ENCODE measurements around the gene PRSS12.

DNA sequence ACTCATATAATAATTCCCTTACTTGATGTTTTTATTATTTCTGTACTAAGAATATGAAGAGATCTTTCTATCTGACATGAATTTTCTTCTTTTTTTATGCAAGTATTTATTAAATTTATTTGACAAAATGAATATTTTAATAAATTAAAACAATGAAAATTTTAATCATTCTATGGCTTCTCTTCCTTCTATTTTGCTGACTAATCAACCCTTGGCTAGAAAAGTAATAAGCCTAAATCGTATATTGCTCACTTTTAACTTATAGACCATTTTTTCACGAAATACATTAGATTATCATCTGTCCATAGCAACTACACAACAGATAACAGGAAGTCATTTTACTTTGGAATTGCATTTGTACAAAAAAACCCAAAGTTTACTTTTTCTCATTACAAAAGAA lies 38.6 kb downstream of the PRSS12 start:
- no peak for TF ChIP-seq POLR2AphosphoS5 (IDR thresholded peaks at IDR 0.05)
- TF ChIP-seq, protein P1, sequence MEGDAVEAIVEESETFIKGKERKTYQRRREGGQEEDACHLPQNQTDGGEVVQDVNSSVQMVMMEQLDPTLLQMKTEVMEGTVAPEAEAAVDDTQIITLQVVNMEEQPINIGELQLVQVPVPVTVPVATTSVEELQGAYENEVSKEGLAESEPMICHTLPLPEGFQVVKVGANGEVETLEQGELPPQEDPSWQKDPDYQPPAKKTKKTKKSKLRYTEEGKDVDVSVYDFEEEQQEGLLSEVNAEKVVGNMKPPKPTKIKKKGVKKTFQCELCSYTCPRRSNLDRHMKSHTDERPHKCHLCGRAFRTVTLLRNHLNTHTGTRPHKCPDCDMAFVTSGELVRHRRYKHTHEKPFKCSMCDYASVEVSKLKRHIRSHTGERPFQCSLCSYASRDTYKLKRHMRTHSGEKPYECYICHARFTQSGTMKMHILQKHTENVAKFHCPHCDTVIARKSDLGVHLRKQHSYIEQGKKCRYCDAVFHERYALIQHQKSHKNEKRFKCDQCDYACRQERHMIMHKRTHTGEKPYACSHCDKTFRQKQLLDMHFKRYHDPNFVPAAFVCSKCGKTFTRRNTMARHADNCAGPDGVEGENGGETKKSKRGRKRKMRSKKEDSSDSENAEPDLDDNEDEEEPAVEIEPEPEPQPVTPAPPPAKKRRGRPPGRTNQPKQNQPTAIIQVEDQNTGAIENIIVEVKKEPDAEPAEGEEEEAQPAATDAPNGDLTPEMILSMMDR (IDR thresholded peaks at IDR 0.05) = no peak
